GM23338 (cell line): ENCODE results near the gene MALRD1. TPM values are rescaled to one million over a fixed set of nuclear protein-coding genes. Genes with fewer than 3 reads are reported as not detected.

ENCODE experiments used
- ATAC-seq: fragments of 200-7000 bp; cut with Tn5 transposase; 3 replicates; pipeline ENCODE4 v1.9.1; 2020
- DNase-seq: peaks from one replicate; pipeline ENCODE4 v3.0.0-alpha.2; 2015; ENCODE audit warnings: low spot score
- H2AFZ ChIP-seq: fragments of 200-600 bp; sonication (generic); 2 replicates; pipeline ENCODE4 v1.8.0; 2016; ENCODE audit warnings: antibody characterized with exemption, mild to moderate bottlenecking, moderate library complexity
- H3F3A ChIP-seq: fragments of 200-600 bp; sonication (generic); replicated peaks from 2 replicates; pipeline ENCODE4 v1.8.0; 2017; ENCODE audit warnings: antibody characterized with exemption, mixed run types, low read depth
- H3K27ac ChIP-seq: fragments of 200-600 bp; sonication (generic); 2 replicates; pipeline ENCODE4 v1.6.1; 2016; ENCODE audit warnings: low read depth
- H3K27me3 ChIP-seq: fragments of 200-600 bp; sonication (generic); 2 replicates; pipeline ENCODE4 v1.8.0; 2016; ENCODE audit warnings: mild to moderate bottlenecking, mixed run types, moderate library complexity; ENCODE audit not compliant: insufficient read depth
- H3K36me3 ChIP-seq: fragments of 200-600 bp; sonication (generic); 2 replicates; pipeline ENCODE4 v1.8.0; 2016; ENCODE audit warnings: mild to moderate bottlenecking; ENCODE audit not compliant: insufficient read depth
- H3K4me1 ChIP-seq: fragments of 200-600 bp; sonication (generic); 2 replicates; pipeline ENCODE4 v1.8.0; 2016; ENCODE audit warnings: mild to moderate bottlenecking, moderate library complexity; ENCODE audit not compliant: insufficient read depth
- H3K4me2 ChIP-seq: fragments of 200-600 bp; sonication (generic); 2 replicates; pipeline ENCODE4 v1.7.1; 2017; ENCODE audit warnings: mixed run types
- H3K4me3 ChIP-seq: fragments of 200-600 bp; sonication (generic); 2 replicates; pipeline ENCODE4 v1.6.1; 2016; ENCODE audit warnings: mixed run types
- H3K79me2 ChIP-seq: fragments of 200-600 bp; sonication (generic); replicated peaks from 2 replicates; pipeline ENCODE4 v1.8.0; 2017; ENCODE audit warnings: mild to moderate bottlenecking; ENCODE audit not compliant: insufficient read depth
- H3K9me2 ChIP-seq: fragments of 200-600 bp; sonication (generic); 2 replicates; pipeline ENCODE4 v1.8.0; 2017; ENCODE audit not compliant: insufficient read depth
- H4K20me1 ChIP-seq: fragments of 200-600 bp; sonication (generic); replicated peaks from 2 replicates; pipeline ENCODE4 v1.8.0; 2017; ENCODE audit warnings: mild to moderate bottlenecking; ENCODE audit not compliant: insufficient read depth
- H3K27ac Mint-ChIP-seq: 2 replicates; pipeline ENCODE4 v1.8.0; 2020; ENCODE audit warnings: inconsistent platforms, mild to moderate bottlenecking, moderate library complexity, mixed read lengths
- H3K27me3 Mint-ChIP-seq: 3 replicates; pipeline ENCODE4 v1.8.0; 2022; ENCODE audit warnings: low read depth, mild to moderate bottlenecking, moderate library complexity, mixed read lengths, inconsistent platforms; ENCODE audit not compliant: insufficient read depth, poor library complexity
- H3K36me3 Mint-ChIP-seq: 3 replicates; pipeline ENCODE4 v1.8.0; 2021; ENCODE audit warnings: low read depth, mild to moderate bottlenecking, inconsistent platforms, moderate library complexity, mixed read lengths
- H3K4me1 Mint-ChIP-seq: 3 replicates; pipeline ENCODE4 v1.8.0; 2020; ENCODE audit warnings: mild to moderate bottlenecking, inconsistent platforms, mixed read lengths
- H3K4me3 Mint-ChIP-seq: 3 replicates; pipeline ENCODE4 v1.8.0; 2021; ENCODE audit warnings: moderate library complexity, mild to moderate bottlenecking, inconsistent platforms, mixed read lengths
- H3K9me3 Mint-ChIP-seq: 3 replicates; pipeline ENCODE4 v1.8.0; 2020; ENCODE audit warnings: moderate library complexity, mild to moderate bottlenecking, inconsistent platforms, mixed read lengths
- CREB1 ChIP-seq: fragments of 250-450 bp; sonication (Bioruptor Pico); IDR thresholded peaks from 2 replicates; pipeline ENCODE4 v1.5.0; 2020; ENCODE audit warnings: low read depth, mild to moderate bottlenecking, moderate library complexity
- ETS1 ChIP-seq: IDR thresholded peaks from 2 replicates; pipeline ENCODE4 v1.6.1; 2016; ENCODE audit warnings: antibody characterized with exemption
- EZH2 ChIP-seq: fragments of 200-600 bp; sonication (generic); IDR thresholded peaks from one replicate; pipeline ENCODE4 v1.8.0; 2017; ENCODE audit warnings: antibody characterized with exemption, mild to moderate bottlenecking, low read depth; ENCODE audit not compliant: unreplicated experiment
- EZH2phosphoT487 ChIP-seq: fragments of 200-600 bp; sonication (generic); IDR thresholded peaks from one replicate; pipeline ENCODE4 v1.8.1; 2018; ENCODE audit warnings: antibody characterized with exemption; ENCODE audit not compliant: unreplicated experiment
- JUNB ChIP-seq: IDR thresholded peaks from one replicate; pipeline ENCODE4 v1.6.1; 2016; ENCODE audit warnings: antibody characterized with exemption; ENCODE audit not compliant: unreplicated experiment
- NANOG ChIP-seq: IDR thresholded peaks from 2 replicates; pipeline ENCODE4 v1.6.1; 2016; ENCODE audit warnings: antibody characterized with exemption, borderline replicate concordance
- POLR2AphosphoS5 ChIP-seq: IDR thresholded peaks from 2 replicates; pipeline ENCODE4 v1.6.1; 2016; ENCODE audit warnings: antibody characterized with exemption, low read depth
- STAT1 ChIP-seq: IDR thresholded peaks from one replicate; pipeline ENCODE4 v1.6.1; 2016; ENCODE audit warnings: antibody characterized with exemption; ENCODE audit not compliant: unreplicated experiment
- ZNF114 ChIP-seq: fragments of 250-450 bp; sonication (Bioruptor Pico); IDR thresholded peaks from 2 replicates; pipeline ENCODE4 v1.5.0; 2020; ENCODE audit warnings: mild to moderate bottlenecking, moderate library complexity
- ZNF331 ChIP-seq: fragments of 250-450 bp; sonication (Bioruptor Pico); IDR thresholded peaks from 2 replicates; pipeline ENCODE4 v1.5.0; 2020; ENCODE audit warnings: low read depth, mild to moderate bottlenecking, moderate library complexity
- polyA plus RNA-seq: library from polyadenylated mRNA; unstranded; fragments of >200 nt; fragmentation: Nextera tagmentation; extraction: Ambion mirVana; gene quantifications from 2 replicates; pipeline ENCODE4 v1.2.1, GENCODE V29; 2016
- total RNA-seq: library from RNA; depleted of rRNA; stranded (reverse); fragments of >200 nt; shearing (Covaris generic); gene quantifications from 2 replicates; pipeline ENCODE4 v1.2.3, GENCODE V29; 2014
- TF ChIP-seq, protein P1 (sequence below), 2 experiments: fragments of 200-600 bp in 1 of 2; sonication (generic) in 1 of 2; conservative IDR thresholded peaks; 2 replicates each; pipeline versions ENCODE4 v1.5.1 to v1.6.1; 2016 to 2017; ENCODE audit warnings: antibody characterized with exemption in 2 of 2, low read depth in 2 of 2, mild to moderate bottlenecking in 2 of 2, moderate library complexity in 1 of 2
- TF ChIP-seq, protein P2 (sequence below): fragments of 250-450 bp; sonication (Bioruptor Pico); IDR thresholded peaks from 2 replicates; pipeline ENCODE4 v1.5.0; 2020; ENCODE audit warnings: mild to moderate bottlenecking, moderate library complexity
- TF ChIP-seq, protein P3 (sequence below): IDR thresholded peaks from one replicate; pipeline ENCODE4 v1.6.1; 2018; ENCODE audit warnings: antibody characterized with exemption; ENCODE audit not compliant: unreplicated experiment

Gene MALRD1
- total and polyA plus RNA-seq, 2 experiments from 2014 or later, result 0.42 to 1.9 TPM

GRCh38 chr10:19328582-19328981 is 280.0 kb downstream of the MALRD1 start:
- no peak for ATAC-seq
- H2AFZ ChIP-seq, result no peak overlapping the region
- H3K27me3 ChIP-seq, result no peaks in the 10 kb centered on the region
- no peak overlapping the region for H3K4me3 Mint-ChIP-seq
- no peaks in the 10 kb centered on the region for H3K9me2 ChIP-seq
- H3K9me3 Mint-ChIP-seq, result no peaks in the 10 kb centered on the region
- H3K27ac ChIP-seq, result no peak overlapping the region
- no peak overlapping the region for H3K4me2 ChIP-seq
- H3K27me3 Mint-ChIP-seq, result no peaks in the 10 kb centered on the region
- no peaks in the 10 kb centered on the region for H3K4me1 ChIP-seq
- no peak overlapping the region for H3K27ac Mint-ChIP-seq
- no peaks in the 10 kb centered on the region for H3F3A ChIP-seq
- no peaks in the 10 kb centered on the region for H3K36me3 Mint-ChIP-seq
- no peaks in the 10 kb centered on the region for H4K20me1 ChIP-seq
- no peak overlapping the region for H3K4me3 ChIP-seq
- H3K4me1 Mint-ChIP-seq, result no peaks in the 10 kb centered on the region
- no peaks in the 10 kb centered on the region for H3K79me2 ChIP-seq
- TF ChIP-seq, protein P1, sequence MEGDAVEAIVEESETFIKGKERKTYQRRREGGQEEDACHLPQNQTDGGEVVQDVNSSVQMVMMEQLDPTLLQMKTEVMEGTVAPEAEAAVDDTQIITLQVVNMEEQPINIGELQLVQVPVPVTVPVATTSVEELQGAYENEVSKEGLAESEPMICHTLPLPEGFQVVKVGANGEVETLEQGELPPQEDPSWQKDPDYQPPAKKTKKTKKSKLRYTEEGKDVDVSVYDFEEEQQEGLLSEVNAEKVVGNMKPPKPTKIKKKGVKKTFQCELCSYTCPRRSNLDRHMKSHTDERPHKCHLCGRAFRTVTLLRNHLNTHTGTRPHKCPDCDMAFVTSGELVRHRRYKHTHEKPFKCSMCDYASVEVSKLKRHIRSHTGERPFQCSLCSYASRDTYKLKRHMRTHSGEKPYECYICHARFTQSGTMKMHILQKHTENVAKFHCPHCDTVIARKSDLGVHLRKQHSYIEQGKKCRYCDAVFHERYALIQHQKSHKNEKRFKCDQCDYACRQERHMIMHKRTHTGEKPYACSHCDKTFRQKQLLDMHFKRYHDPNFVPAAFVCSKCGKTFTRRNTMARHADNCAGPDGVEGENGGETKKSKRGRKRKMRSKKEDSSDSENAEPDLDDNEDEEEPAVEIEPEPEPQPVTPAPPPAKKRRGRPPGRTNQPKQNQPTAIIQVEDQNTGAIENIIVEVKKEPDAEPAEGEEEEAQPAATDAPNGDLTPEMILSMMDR (conservative IDR thresholded peaks at IDR 0.05; ENCODE audit: low read depth in 2 of 2), result no peak
- TF ChIP-seq EZH2 (no peak), POLR2AphosphoS5 (no peak), ZNF331 (CRISPR knock-in tag) (no peak), CREB1 (CRISPR knock-in tag) (no peak), STAT1 (no peak), NANOG (no peak), ZNF114 (CRISPR knock-in tag) (no peak), EZH2phosphoT487 (no peak), ETS1 (no peak), JUNB (no peak)
- TF ChIP-seq, protein P2, sequence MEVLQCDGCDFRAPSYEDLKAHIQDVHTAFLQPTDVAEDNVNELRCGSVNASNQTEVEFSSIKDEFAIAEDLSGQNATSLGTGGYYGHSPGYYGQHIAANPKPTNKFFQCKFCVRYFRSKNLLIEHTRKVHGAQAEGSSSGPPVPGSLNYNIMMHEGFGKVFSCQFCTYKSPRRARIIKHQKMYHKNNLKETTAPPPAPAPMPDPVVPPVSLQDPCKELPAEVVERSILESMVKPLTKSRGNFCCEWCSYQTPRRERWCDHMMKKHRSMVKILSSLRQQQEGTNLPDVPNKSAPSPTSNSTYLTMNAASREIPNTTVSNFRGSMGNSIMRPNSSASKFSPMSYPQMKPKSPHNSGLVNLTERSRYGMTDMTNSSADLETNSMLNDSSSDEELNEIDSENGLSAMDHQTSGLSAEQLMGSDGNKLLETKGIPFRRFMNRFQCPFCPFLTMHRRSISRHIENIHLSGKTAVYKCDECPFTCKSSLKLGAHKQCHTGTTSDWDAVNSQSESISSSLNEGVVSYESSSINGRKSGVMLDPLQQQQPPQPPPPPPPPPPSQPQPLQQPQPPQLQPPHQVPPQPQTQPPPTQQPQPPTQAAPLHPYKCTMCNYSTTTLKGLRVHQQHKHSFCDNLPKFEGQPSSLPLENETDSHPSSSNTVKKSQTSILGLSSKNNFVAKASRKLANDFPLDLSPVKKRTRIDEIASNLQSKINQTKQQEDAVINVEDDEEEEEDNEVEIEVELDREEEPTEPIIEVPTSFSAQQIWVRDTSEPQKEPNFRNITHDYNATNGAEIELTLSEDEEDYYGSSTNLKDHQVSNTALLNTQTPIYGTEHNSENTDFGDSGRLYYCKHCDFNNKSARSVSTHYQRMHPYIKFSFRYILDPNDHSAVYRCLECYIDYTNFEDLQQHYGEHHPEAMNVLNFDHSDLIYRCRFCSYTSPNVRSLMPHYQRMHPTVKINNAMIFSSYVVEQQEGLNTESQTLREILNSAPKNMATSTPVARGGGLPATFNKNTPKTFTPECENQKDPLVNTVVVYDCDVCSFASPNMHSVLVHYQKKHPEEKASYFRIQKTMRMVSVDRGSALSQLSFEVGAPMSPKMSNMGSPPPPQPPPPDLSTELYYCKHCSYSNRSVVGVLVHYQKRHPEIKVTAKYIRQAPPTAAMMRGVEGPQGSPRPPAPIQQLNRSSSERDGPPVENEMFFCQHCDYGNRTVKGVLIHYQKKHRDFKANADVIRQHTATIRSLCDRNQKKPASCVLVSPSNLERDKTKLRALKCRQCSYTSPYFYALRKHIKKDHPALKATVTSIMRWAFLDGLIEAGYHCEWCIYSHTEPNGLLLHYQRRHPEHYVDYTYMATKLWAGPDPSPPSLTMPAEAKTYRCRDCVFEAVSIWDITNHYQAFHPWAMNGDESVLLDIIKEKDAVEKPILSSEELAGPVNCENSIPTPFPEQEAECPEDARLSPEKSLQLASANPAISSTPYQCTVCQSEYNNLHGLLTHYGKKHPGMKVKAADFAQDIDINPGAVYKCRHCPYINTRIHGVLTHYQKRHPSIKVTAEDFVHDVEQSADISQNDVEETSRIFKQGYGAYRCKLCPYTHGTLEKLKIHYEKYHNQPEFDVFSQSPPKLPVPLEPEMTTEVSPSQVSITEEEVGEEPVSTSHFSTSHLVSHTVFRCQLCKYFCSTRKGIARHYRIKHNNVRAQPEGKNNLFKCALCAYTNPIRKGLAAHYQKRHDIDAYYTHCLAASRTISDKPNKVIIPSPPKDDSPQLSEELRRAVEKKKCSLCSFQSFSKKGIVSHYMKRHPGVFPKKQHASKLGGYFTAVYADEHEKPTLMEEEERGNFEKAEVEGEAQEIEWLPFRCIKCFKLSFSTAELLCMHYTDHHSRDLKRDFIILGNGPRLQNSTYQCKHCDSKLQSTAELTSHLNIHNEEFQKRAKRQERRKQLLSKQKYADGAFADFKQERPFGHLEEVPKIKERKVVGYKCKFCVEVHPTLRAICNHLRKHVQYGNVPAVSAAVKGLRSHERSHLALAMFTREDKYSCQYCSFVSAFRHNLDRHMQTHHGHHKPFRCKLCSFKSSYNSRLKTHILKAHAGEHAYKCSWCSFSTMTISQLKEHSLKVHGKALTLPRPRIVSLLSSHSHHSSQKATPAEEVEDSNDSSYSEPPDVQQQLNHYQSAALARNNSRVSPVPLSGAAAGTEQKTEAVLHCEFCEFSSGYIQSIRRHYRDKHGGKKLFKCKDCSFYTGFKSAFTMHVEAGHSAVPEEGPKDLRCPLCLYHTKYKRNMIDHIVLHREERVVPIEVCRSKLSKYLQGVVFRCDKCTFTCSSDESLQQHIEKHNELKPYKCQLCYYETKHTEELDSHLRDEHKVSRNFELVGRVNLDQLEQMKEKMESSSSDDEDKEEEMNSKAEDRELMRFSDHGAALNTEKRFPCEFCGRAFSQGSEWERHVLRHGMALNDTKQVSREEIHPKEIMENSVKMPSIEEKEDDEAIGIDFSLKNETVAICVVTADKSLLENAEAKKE (CRISPR knock-in tag), result no peak
- TF ChIP-seq, protein P3, sequence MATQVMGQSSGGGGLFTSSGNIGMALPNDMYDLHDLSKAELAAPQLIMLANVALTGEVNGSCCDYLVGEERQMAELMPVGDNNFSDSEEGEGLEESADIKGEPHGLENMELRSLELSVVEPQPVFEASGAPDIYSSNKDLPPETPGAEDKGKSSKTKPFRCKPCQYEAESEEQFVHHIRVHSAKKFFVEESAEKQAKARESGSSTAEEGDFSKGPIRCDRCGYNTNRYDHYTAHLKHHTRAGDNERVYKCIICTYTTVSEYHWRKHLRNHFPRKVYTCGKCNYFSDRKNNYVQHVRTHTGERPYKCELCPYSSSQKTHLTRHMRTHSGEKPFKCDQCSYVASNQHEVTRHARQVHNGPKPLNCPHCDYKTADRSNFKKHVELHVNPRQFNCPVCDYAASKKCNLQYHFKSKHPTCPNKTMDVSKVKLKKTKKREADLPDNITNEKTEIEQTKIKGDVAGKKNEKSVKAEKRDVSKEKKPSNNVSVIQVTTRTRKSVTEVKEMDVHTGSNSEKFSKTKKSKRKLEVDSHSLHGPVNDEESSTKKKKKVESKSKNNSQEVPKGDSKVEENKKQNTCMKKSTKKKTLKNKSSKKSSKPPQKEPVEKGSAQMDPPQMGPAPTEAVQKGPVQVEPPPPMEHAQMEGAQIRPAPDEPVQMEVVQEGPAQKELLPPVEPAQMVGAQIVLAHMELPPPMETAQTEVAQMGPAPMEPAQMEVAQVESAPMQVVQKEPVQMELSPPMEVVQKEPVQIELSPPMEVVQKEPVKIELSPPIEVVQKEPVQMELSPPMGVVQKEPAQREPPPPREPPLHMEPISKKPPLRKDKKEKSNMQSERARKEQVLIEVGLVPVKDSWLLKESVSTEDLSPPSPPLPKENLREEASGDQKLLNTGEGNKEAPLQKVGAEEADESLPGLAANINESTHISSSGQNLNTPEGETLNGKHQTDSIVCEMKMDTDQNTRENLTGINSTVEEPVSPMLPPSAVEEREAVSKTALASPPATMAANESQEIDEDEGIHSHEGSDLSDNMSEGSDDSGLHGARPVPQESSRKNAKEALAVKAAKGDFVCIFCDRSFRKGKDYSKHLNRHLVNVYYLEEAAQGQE, result no peak
- no peak for DNase-seq
- no peaks in the 10 kb centered on the region for H3K36me3 ChIP-seq
